ENCODE measurements around the gene IL12RB2. TPM values are rescaled to one million over a fixed set of nuclear protein-coding genes. Genes with fewer than 3 reads are reported as not detected.

Gene IL12RB2
- total and polyA plus RNA-seq, 2 experiments from 2014 or later, result 0.12 TPM; not detected in 1

DNA sequence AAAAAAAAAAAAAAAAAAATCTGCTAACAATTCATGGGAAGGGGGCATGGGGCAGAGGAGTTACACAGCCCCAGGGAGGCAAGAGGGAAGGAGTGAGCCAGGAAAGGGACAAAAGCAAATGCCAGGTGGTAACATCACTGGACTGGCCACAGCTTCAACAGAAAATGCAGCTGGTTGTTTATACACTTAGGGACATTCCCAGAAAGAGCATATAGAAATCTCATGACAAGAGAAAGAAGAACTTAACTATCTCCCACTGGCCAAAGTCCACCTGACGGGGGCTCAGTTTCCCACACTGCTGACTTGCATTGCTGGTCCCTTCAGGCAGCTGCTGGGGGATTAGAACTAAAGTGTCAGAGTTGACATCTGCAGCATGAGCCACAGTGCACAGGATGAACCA is 14.8 kb downstream of the IL12RB2 start:
- Histone ChIP-seq H3K9me3 (ENCODE audit: low read depth) (no peaks in the 10 kb centered on the region), H3K4me1 (ENCODE audit: low read depth) (no peaks in the 10 kb centered on the region), H3K36me3 (no peaks in the 10 kb centered on the region), H3K27me3 (no peaks in the 10 kb centered on the region), H3K27ac (no peak overlapping the region), H3K4me3 (no peak overlapping the region)
- no peak for DNase-seq (ENCODE audit: low read depth in 1 of 2, low spot score in 1 of 2)
- TF ChIP-seq, protein P1, sequence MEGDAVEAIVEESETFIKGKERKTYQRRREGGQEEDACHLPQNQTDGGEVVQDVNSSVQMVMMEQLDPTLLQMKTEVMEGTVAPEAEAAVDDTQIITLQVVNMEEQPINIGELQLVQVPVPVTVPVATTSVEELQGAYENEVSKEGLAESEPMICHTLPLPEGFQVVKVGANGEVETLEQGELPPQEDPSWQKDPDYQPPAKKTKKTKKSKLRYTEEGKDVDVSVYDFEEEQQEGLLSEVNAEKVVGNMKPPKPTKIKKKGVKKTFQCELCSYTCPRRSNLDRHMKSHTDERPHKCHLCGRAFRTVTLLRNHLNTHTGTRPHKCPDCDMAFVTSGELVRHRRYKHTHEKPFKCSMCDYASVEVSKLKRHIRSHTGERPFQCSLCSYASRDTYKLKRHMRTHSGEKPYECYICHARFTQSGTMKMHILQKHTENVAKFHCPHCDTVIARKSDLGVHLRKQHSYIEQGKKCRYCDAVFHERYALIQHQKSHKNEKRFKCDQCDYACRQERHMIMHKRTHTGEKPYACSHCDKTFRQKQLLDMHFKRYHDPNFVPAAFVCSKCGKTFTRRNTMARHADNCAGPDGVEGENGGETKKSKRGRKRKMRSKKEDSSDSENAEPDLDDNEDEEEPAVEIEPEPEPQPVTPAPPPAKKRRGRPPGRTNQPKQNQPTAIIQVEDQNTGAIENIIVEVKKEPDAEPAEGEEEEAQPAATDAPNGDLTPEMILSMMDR (IDR thresholded peaks at IDR 0.05; ENCODE audit: low read depth, low read length), result no peak

DNA sequence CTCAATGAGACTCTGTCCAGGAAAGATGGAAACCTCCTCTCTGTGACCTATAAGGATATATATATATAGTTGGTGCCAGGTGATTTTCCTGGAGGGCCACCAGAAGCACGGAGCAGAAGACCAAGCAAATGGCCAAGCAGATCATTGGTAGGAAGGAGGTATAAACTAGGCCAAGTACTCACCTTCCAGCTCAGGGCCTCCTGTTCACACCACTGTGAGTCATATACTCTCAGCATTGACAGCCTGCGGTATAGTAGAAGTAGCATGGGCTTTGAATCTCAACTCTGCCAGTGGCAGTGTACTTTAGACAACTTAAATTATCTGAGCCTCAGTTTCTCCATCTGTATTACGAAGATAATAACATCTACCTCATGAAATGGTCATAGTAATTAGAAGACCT is 15.4 kb downstream of the IL12RB2 start:
- no peaks in the 10 kb centered on the region for H3K27me3 ChIP-seq
- TF ChIP-seq, protein P1 (IDR thresholded peaks at IDR 0.05; ENCODE audit: low read depth, low read length), result no peak
- H3K9me3 ChIP-seq (ENCODE audit: low read depth), result no peaks in the 10 kb centered on the region
- H3K4me3 ChIP-seq, result no peak overlapping the region
- no peak for DNase-seq (ENCODE audit: low read depth in 1 of 2, low spot score in 1 of 2)
- no peaks in the 10 kb centered on the region for H3K4me1 ChIP-seq (ENCODE audit: low read depth)
- H3K36me3 ChIP-seq, result no peaks in the 10 kb centered on the region
- H3K27ac ChIP-seq, result no peak overlapping the region

DNA sequence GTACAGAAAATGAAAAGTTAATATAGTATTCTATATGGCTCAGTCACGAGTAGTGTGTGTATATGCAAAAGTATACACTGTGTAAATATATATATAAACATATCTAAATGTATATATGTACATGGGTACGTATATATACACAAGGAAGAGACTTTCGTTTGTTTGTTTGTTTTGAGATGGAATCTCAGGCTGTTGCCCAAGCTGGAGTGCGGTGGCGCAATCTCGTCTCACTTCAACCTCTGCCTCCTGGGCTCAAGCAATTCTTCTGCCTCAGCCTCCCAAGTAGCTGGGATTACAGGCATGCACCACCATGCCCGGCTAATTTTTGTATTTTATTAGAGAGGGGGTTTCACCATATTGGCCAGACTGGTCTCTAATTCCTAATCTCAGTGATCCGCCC is 16.4 kb downstream of the IL12RB2 start:
- no peaks in the 10 kb centered on the region for H3K4me1 ChIP-seq (ENCODE audit: low read depth)
- TF ChIP-seq, protein P1 (IDR thresholded peaks at IDR 0.05; ENCODE audit: low read depth, low read length), result no peak
- no peak for DNase-seq (ENCODE audit: low read depth in 1 of 2, low spot score in 1 of 2)
- H3K36me3 ChIP-seq, result no peaks in the 10 kb centered on the region
- H3K9me3 ChIP-seq (ENCODE audit: low read depth), result no peaks in the 10 kb centered on the region
- no peak overlapping the region for H3K27ac ChIP-seq
- H3K27me3 ChIP-seq, result no peaks in the 10 kb centered on the region
- H3K4me3 ChIP-seq, result no peak overlapping the region

DNA sequence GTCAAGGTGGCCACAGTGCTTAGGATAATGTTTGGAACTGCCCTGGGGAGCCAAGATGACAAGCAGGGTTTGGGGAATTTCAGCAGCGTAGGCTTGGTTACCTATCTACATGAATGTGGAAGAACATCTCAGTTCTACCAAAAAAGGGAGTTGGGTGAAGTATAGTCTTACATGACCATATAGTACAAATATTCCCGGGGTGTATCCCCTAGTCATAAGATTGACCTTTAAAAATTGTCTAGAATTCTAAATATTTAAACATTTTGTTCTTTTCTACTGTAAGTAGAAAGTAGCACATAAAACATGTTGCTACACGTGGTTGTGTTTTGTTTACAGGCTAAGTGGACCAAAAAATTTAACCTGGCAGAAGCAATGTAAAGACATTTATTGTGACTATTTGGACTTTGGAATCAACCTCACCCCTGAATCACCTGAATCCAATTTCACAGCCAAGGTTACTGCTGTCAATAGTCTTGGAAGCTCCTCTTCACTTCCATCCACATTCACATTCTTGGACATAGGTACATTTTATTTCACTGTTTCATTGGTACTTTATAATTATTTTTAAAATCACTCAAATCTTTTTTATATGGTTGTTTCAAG is 20.3 kb downstream of the IL12RB2 start:
- TF ChIP-seq, protein P1 (IDR thresholded peaks at IDR 0.05; ENCODE audit: low read depth, low read length), result no peak
- no peak overlapping the region for H3K27ac ChIP-seq
- no peaks in the 10 kb centered on the region for H3K9me3 ChIP-seq (ENCODE audit: low read depth)
- no peaks in the 10 kb centered on the region for H3K36me3 ChIP-seq
- H3K27me3 ChIP-seq, result no peaks in the 10 kb centered on the region
- no peak overlapping the region for H3K4me3 ChIP-seq
- DNase-seq (ENCODE audit: low read depth in 1 of 2, low spot score in 1 of 2), result no peak
- H3K4me1 ChIP-seq (ENCODE audit: low read depth), result no peaks in the 10 kb centered on the region

DNA sequence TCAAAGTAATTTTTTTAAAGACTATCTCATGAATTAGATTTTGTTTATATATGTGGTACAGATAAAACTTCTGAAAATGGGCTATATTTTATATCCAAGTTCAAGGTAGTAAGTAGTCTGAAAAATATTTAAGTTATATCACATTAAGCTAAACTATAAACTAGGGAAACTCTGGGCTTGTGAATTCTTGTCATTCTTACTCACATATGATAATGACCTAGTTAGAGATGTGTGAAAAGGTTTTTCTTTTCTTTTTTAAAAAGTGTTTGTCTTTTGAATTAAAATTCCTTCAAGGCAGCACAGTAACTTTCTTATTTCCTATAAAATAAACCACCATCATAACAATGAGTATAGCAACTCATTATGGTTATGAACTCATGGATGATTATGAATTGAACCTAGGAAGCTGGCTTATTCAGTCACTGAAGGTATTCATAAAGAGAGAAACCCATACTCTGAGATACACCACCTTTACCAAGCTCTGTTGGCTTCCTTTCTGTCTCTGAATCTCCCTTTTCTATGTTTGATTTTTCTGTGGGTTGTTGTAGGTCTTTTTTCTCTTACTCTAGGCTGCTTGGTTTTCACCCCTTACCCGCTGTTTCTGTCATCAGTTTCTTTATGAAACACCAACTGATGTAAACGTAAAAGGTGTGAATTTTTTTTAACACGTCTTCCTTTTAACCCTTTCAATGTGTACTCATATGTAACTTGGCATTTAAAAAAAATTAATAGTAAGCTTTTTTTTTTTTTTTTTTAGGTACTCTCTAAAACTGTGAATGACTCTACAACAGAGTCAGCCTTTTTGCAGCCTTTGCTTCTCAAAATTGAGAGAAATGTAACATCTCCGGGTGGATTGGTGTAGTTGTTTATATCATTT is 25.2 kb downstream of the IL12RB2 start:
- Histone ChIP-seq H3K36me3 (no peaks in the 10 kb centered on the region), H3K4me1 (ENCODE audit: low read depth) (no peaks in the 10 kb centered on the region), H3K27me3 (no peaks in the 10 kb centered on the region), H3K4me3 (no peak overlapping the region), H3K27ac (no peak overlapping the region), H3K9me3 (ENCODE audit: low read depth) (no peaks in the 10 kb centered on the region)
- DNase-seq (ENCODE audit: low read depth in 1 of 2, low spot score in 1 of 2), result no peak
- TF ChIP-seq, protein P1 (IDR thresholded peaks at IDR 0.05; ENCODE audit: low read depth, low read length), result no peak
